ENCODE results near the gene KCNT1. TPM values are rescaled to one million over a fixed set of nuclear protein-coding genes. Genes with fewer than 3 reads are reported as not detected.

Gene KCNT1
- total RNA-seq, 1 donor: not detected

- Histone ChIP-seq H3K79me2 (ENCODE audit: insufficient read depth, low read length) (no peaks in the 10 kb centered on the region), H3K36me3 (ENCODE audit: insufficient read depth, low read length) (no peaks in the 10 kb centered on the region), H3K27ac (ENCODE audit: low read depth, low read length) (no peak overlapping the region), H3K9me3 (ENCODE audit: low read depth, low read length) (no peaks in the 10 kb centered on the region), H3K27me3 (ENCODE audit: insufficient read depth, low read length) (peaks cover under 1% of the 10 kb centered on the region), H2AFZ (ENCODE audit: low read length) (no peak overlapping the region), H3K4me3 (ENCODE audit: insufficient read depth, low read length) (no peak overlapping the region), H4K20me1 (ENCODE audit: insufficient read depth, low read length) (no peaks in the 10 kb centered on the region), H3K4me1 (ENCODE audit: insufficient read depth, low read length) (no peaks in the 10 kb centered on the region), H3K4me2 (ENCODE audit: insufficient read depth, low read length) (no peak overlapping the region)
- no peak for DNase-seq (ENCODE audit: insufficient read length, low spot score, missing footprints)
- TF ChIP-seq, protein P1, sequence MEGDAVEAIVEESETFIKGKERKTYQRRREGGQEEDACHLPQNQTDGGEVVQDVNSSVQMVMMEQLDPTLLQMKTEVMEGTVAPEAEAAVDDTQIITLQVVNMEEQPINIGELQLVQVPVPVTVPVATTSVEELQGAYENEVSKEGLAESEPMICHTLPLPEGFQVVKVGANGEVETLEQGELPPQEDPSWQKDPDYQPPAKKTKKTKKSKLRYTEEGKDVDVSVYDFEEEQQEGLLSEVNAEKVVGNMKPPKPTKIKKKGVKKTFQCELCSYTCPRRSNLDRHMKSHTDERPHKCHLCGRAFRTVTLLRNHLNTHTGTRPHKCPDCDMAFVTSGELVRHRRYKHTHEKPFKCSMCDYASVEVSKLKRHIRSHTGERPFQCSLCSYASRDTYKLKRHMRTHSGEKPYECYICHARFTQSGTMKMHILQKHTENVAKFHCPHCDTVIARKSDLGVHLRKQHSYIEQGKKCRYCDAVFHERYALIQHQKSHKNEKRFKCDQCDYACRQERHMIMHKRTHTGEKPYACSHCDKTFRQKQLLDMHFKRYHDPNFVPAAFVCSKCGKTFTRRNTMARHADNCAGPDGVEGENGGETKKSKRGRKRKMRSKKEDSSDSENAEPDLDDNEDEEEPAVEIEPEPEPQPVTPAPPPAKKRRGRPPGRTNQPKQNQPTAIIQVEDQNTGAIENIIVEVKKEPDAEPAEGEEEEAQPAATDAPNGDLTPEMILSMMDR (IDR thresholded peaks at IDR 0.05; ENCODE audit: extremely low read depth, low read depth, low read length): no peak
Measured at GRCh38 chr9:135707252-135708138, 5.5 kb downstream of the KCNT1 start.

DNA sequence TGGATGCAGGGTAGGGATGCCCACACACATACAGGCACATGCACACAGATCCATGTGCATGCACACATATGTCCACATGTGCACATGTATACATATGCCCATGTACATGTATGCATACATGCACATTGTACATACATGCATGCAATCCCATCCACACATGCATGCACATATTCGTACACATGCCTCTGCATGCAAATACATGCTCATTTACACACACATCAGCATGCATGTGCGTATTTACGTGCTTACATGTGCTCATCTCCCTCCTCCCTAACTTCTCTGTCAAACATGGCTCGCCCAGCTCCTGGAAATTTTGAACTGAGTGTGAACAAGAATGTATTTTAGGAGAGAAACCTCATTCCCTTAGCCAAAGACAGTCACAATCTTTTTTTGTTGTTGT lies 6.2 kb downstream of the KCNT1 start:
- no peaks in the 10 kb centered on the region for H3K9me3 ChIP-seq (ENCODE audit: low read depth, low read length)
- DNase-seq (ENCODE audit: insufficient read length, low spot score, missing footprints): no peak
- no peaks in the 10 kb centered on the region for H3K4me1 ChIP-seq (ENCODE audit: insufficient read depth, low read length)
- peaks cover 7% of the 10 kb centered on the region for H3K27me3 ChIP-seq (ENCODE audit: insufficient read depth, low read length)
- no peak overlapping the region for H2AFZ ChIP-seq (ENCODE audit: low read length)
- H3K4me2 ChIP-seq (ENCODE audit: insufficient read depth, low read length): no peak overlapping the region
- TF ChIP-seq, protein P1 (IDR thresholded peaks at IDR 0.05; ENCODE audit: extremely low read depth, low read depth, low read length): no peak
- no peaks in the 10 kb centered on the region for H3K36me3 ChIP-seq (ENCODE audit: insufficient read depth, low read length)
- no peak overlapping the region for H3K4me3 ChIP-seq (ENCODE audit: insufficient read depth, low read length)
- no peak overlapping the region for H3K27ac ChIP-seq (ENCODE audit: low read depth, low read length)
- H4K20me1 ChIP-seq (ENCODE audit: insufficient read depth, low read length): no peaks in the 10 kb centered on the region
- no peaks in the 10 kb centered on the region for H3K79me2 ChIP-seq (ENCODE audit: insufficient read depth, low read length)

DNA sequence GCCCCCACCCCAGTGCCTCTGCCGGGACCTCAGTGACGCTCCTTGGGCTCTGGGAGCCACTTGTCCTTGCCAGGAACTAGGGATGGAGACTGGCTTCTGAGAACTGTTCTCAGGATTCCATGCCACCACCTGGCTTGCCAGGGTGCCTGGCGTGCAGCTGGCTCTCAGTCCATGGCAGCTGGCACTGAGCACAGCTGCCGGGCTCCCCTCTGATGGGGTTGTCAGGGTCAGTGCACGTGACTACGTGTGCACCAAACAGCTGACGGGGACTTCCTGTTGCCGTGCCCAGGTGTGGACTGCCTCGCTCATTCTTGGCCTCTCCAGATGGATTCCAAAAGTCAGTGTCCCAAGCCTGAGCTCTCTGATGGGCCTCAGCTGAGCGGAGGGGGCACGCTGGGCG lies 9.4 kb downstream of the KCNT1 start:
- TF ChIP-seq, protein P1 (IDR thresholded peaks at IDR 0.05; ENCODE audit: extremely low read depth, low read depth, low read length): no peak

GRCh38 chr9:135711881-135712280 lies 9.9 kb downstream of the KCNT1 start:
- Histone ChIP-seq H3K27me3 (ENCODE audit: insufficient read depth, low read length) (peaks cover 29% of the 10 kb centered on the region), H3K9me3 (ENCODE audit: low read depth, low read length) (no peaks in the 10 kb centered on the region), H3K36me3 (ENCODE audit: insufficient read depth, low read length) (no peaks in the 10 kb centered on the region), H2AFZ (ENCODE audit: low read length) (no peak overlapping the region), H3K4me2 (ENCODE audit: insufficient read depth, low read length) (no peak overlapping the region), H3K79me2 (ENCODE audit: insufficient read depth, low read length) (no peaks in the 10 kb centered on the region), H3K27ac (ENCODE audit: low read depth, low read length) (no peak overlapping the region), H4K20me1 (ENCODE audit: insufficient read depth, low read length) (no peaks in the 10 kb centered on the region), H3K4me1 (ENCODE audit: insufficient read depth, low read length) (no peaks in the 10 kb centered on the region), H3K4me3 (ENCODE audit: insufficient read depth, low read length) (no peak overlapping the region)
- no peak for DNase-seq (ENCODE audit: insufficient read length, low spot score, missing footprints)
- TF ChIP-seq, protein P1 (IDR thresholded peaks at IDR 0.05; ENCODE audit: extremely low read depth, low read depth, low read length): no peak

More for the DNA sequence above, 9.4 kb downstream of the KCNT1 start:
- no peaks in the 10 kb centered on the region for H3K4me1 ChIP-seq (ENCODE audit: insufficient read depth, low read length)
- no peaks in the 10 kb centered on the region for H3K9me3 ChIP-seq (ENCODE audit: low read depth, low read length)
- H3K4me2 ChIP-seq (ENCODE audit: insufficient read depth, low read length): no peak overlapping the region
- no peaks in the 10 kb centered on the region for H3K79me2 ChIP-seq (ENCODE audit: insufficient read depth, low read length)
- no peak overlapping the region for H3K4me3 ChIP-seq (ENCODE audit: insufficient read depth, low read length)
- H3K36me3 ChIP-seq (ENCODE audit: insufficient read depth, low read length): no peaks in the 10 kb centered on the region
- no peak overlapping the region for H2AFZ ChIP-seq (ENCODE audit: low read length)
- no peak for DNase-seq (ENCODE audit: insufficient read length, low spot score, missing footprints)
- H3K27me3 ChIP-seq (ENCODE audit: insufficient read depth, low read length): peaks cover 29% of the 10 kb centered on the region
- no peak overlapping the region for H3K27ac ChIP-seq (ENCODE audit: low read depth, low read length)
- no peaks in the 10 kb centered on the region for H4K20me1 ChIP-seq (ENCODE audit: insufficient read depth, low read length)

Data from osteoblast (primary cell).